Prostate gland (tissue), 2 donors: Measurements from ENCODE around the gene PRICKLE2. TPM values are rescaled to one million over a fixed set of nuclear protein-coding genes. Genes with fewer than 3 reads are reported as not detected.
A peak's percentile ranks its signal among the peaks of the same experiment; 100 is the strongest.

Experiments
- DNase-seq: peaks from one replicate; pipeline ENCODE4 v3.0.0-alpha.2; 2019; ENCODE audit warnings: low spot score
- H3K27ac ChIP-seq, 2 donors: fragments of 200-600 bp; sonication (generic); 2 replicates each; pipeline ENCODE4 v1.5.1; 2017 to 2019
- H3K27me3 ChIP-seq: fragments of 200-600 bp; sonication (generic); replicated peaks from 2 replicates; pipeline ENCODE4 v1.5.1; 2019; ENCODE audit not compliant: insufficient read depth
- H3K36me3 ChIP-seq, 2 donors: fragments of 200-600 bp; sonication (generic); 1 replicate in 1 of 2; 2 replicates in 1 of 2; pipeline versions ENCODE4 v1.5.1 to v1.8.1; 2017 to 2019
- H3K4me1 ChIP-seq: fragments of 200-600 bp; sonication (generic); replicated peaks from 2 replicates; pipeline ENCODE4 v1.5.1; 2019
- H3K4me3 ChIP-seq, 2 donors: fragments of 200-600 bp; sonication (generic); 2 replicates each; pipeline ENCODE4 v1.5.1; 2017 to 2019
- H3K9me3 ChIP-seq: fragments of 200-600 bp; sonication (generic); 2 replicates; pipeline ENCODE4 v1.5.1; 2017
- CTCF ChIP-seq, 4 experiments: fragments of 200-600 bp in 2 of 4; fragments of 450-650 bp in 2 of 4; sonication (generic) in 2 of 4; IDR thresholded peaks; 1 replicate in 3 of 4; 2 replicates in 1 of 4; pipeline ENCODE4 v1.5.1; 2016 to 2019; ENCODE audit warnings: antibody characterized with exemption in 4 of 4, mild to moderate bottlenecking in 2 of 4, moderate library complexity in 2 of 4
- POLR2A ChIP-seq: fragments of 450-650 bp; IDR thresholded peaks from one replicate; pipeline ENCODE4 v1.6.1; 2016; ENCODE audit warnings: antibody characterized with exemption, mild to moderate bottlenecking
- POLR2AphosphoS5 ChIP-seq: sonication (generic); formaldehyde crosslinking; IDR thresholded peaks from one replicate; pipeline ENCODE4 v1.6.1; 2017; ENCODE audit warnings: antibody characterized with exemption
- WGBS: methylation state at CpG from one replicate; pipeline ENCODE4 v1.1.5; 2018; 5-methylcytosine and 5-hydroxymethylcytosine counted together
- intact Hi-C: fragments of 100-400 bp; cut with DNase I; formaldehyde crosslinking; loops from one replicate; pipeline ENCODE4 v1.14.2; 2022
- total RNA-seq, 2 donors: library from RNA; depleted of rRNA; stranded (reverse); fragments of >200 nt; gene quantifications; one replicate each; pipeline ENCODE4 v1.1.0, GENCODE V29; 2016

The PRICKLE2 gene
- total RNA-seq, 2 donors from 2014 or later, result 11.9 to 21.0 TPM

DNA sequence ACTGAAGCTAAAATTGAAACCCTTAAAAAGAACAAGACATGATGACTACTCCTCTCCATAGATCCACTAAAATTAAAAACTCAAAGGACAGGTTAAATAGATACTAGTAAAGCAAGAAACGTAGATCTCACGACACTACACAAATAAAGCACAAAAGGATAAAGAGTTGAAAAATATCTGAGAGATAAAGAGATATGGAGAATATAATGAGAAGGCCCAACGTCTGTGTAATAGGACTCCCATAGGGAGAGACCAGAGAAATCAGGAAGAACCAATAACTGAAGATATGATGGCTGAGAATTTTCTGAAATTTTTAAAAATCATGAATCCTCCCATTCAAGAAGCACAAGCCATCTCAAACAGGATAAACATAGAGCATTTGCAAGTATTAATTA lies 45.6 kb upstream of the PRICKLE2 start:
- intact Hi-C loops, result loop anchor here (5.0 kb wide), 1 partner anchor 51 kb away; no protein-coding TSS in a partner anchor
- TF ChIP-seq POLR2AphosphoS5, result no peak
- no peak for TF ChIP-seq CTCF (IDR thresholded peaks at IDR 0.05)
- TF ChIP-seq POLR2A, result no peak
- no peaks in the 10 kb centered on the region for H3K9me3 ChIP-seq
- H3K4me3 ChIP-seq, result no peak overlapping the region
- no peaks in the 10 kb centered on the region for H3K36me3 ChIP-seq
- no peaks in the 10 kb centered on the region for H3K27me3 ChIP-seq
- H3K27ac ChIP-seq, result no peak overlapping the region
- 66% methylated on average over 3 of the region's 3 CpGs for WGBS
- DNase-seq, result no peak
- H3K4me1 ChIP-seq, result no peaks in the 10 kb centered on the region

DNA sequence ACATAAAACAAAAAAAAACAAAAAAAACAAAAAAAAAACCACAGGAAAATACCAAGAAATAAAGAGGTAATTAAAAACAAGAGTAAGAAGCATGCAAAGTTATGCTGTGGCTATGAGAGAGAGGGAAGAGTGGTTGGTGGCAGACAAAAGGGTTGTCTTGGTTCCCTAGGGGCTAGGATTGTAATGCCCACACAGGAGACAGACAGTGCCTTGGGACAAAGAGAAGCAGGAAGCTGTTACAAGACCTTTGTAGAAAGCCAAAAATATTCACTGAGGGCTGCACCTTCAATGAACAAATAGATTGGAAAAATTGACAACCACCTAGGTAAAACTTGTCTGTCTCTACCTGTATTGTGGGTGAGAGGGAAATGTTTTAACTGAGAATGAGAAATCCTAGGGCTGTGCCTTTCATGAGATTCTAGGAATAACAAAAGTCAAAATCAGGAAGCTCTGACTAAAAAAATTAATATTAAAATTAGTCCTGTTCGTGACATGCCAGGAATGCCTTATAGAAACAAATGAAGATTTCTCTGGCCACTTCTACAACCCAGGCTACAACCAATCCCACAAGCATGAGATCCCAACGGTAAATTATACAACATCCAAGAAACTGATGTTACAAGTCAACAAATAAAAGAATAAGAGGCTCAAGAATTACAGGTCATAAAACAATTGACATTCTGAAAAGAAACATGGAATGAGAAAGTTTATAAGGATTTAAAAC lies 45.0 kb upstream of the PRICKLE2 start:
- Histone ChIP-seq H3K4me1 (no peaks in the 10 kb centered on the region), H3K4me3 (no peak overlapping the region), H3K27me3 (no peaks in the 10 kb centered on the region), H3K36me3 (no peaks in the 10 kb centered on the region), H3K9me3 (no peaks in the 10 kb centered on the region), H3K27ac (no peak overlapping the region)
- intact Hi-C loops, result loop anchor here (5.0 kb wide), 1 partner anchor 52 kb away; no protein-coding TSS in a partner anchor
- no peak for DNase-seq
- WGBS, result 53% methylated on average over 2 of the region's 2 CpGs
- TF ChIP-seq CTCF (IDR thresholded peaks at IDR 0.05) (no peak), POLR2AphosphoS5 (no peak), POLR2A (no peak)

- Histone ChIP-seq H3K4me3 (no peak overlapping the region), H3K36me3 (no peaks in the 10 kb centered on the region), H3K27me3 (no peaks in the 10 kb centered on the region), H3K9me3 (no peaks in the 10 kb centered on the region), H3K4me1 (peaks cover 4% of the 10 kb centered on the region), H3K27ac (no peak overlapping the region)
- TF ChIP-seq CTCF (IDR thresholded peaks at IDR 0.05), result no peak
- TF ChIP-seq POLR2AphosphoS5, result no peak
- no peak for TF ChIP-seq POLR2A
- 56% methylated on average over 4 of the region's 4 CpGs for WGBS
- no peak for DNase-seq
- intact Hi-C loops, result loop anchor here (5.0 kb wide), 5 partner anchors 47 to 237 kb away; no protein-coding TSS in a partner anchor
These were observed 43.7 kb upstream of the PRICKLE2 start for GRCh38 chr3:64268926-64269325.

GRCh38 chr3:64267721-64268604 lies 42.7 kb upstream of the PRICKLE2 start:
- intact Hi-C loops, result loop anchor here (2.0 to 5.0 kb wide), 6 partner anchors 46 to 236 kb away; no protein-coding TSS in a partner anchor
- H3K27ac ChIP-seq, result peak overlapping the region; percentile 74 to 77
- no peaks in the 10 kb centered on the region for H3K27me3 ChIP-seq
- WGBS, result 5% methylated on average over 30 of the region's 33 CpGs
- no peak for TF ChIP-seq CTCF (IDR thresholded peaks at IDR 0.05)
- peak; percentile 38 for TF ChIP-seq POLR2A
- TF ChIP-seq POLR2AphosphoS5, result peak; percentile 71
- no peaks in the 10 kb centered on the region for H3K36me3 ChIP-seq
- DNase-seq, result peak; percentile 48
- H3K4me1 ChIP-seq, result peaks cover 4% of the 10 kb centered on the region
- no peaks in the 10 kb centered on the region for H3K9me3 ChIP-seq
- H3K4me3 ChIP-seq, result peak overlapping the region; percentile 52 to 55
